Stimulated activated CD8-positive, alpha-beta memory T cell treated with anti-CD3 and anti-CD28 coated beads, Interleukin-7, amount 100 ng/mL, for 48 hours (primary cell): ENCODE data around the gene DUSP23.

Experiments
- DNase-seq, 2 donors: peaks; one replicate each; pipeline ENCODE4 v3.0.0-alpha.2; 2020; ENCODE audit warnings: low read depth in 1 of 2; ENCODE audit errors: extremely low read depth in 1 of 2

DUSP23 gene

DNA sequence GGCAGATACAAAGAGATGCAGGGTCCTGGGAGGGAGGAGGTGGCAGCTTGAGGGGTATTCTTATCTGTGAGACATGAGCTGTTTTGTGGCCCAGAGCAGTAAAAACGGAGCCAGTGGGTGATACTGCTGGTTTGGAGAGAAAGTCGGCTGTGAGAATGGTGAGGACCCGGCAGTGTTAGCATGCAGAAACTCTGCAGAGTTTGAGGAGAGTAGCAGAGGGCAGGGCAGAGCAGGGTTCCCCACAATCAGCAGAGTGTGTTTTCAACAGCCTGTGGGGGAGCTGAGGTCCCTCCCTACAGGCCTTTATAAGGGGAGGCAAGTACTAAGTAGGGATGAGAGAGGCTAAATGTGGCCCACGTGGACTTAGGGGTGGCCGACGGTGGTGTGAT, 46.3 kb downstream of the DUSP23 start:
- no peak for DNase-seq

DNA sequence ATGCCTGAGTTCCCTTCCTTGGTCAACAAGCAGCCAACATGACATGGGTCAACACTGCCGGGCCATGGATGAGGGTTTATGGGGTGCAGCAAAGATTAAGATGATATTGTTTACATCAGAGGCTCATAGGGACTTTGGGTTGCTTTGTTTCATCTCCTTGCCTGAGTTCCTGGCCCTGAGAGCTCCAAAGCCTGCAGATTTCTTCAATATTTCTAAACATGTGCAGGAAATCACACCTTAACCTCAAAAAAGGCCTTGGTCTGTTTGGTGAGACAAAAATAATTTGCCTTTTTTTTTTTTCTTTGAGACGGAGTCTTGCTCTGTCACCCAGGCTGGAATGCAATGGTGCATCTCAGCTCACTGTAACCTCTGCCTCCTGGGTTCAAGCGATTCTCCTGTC, 46.8 kb downstream of the DUSP23 start:
- DNase-seq, result no peak

- DNase-seq, result no peak
These were observed 47.4 kb downstream of the DUSP23 start for GRCh38 chr1:159828176-159828575.

- no peak for DNase-seq
These were observed 48.0 kb downstream of the DUSP23 start for GRCh38 chr1:159828581-159829272.

- no peak for DNase-seq
These were observed 48.5 kb downstream of the DUSP23 start for GRCh38 chr1:159829273-159829634.

DNA sequence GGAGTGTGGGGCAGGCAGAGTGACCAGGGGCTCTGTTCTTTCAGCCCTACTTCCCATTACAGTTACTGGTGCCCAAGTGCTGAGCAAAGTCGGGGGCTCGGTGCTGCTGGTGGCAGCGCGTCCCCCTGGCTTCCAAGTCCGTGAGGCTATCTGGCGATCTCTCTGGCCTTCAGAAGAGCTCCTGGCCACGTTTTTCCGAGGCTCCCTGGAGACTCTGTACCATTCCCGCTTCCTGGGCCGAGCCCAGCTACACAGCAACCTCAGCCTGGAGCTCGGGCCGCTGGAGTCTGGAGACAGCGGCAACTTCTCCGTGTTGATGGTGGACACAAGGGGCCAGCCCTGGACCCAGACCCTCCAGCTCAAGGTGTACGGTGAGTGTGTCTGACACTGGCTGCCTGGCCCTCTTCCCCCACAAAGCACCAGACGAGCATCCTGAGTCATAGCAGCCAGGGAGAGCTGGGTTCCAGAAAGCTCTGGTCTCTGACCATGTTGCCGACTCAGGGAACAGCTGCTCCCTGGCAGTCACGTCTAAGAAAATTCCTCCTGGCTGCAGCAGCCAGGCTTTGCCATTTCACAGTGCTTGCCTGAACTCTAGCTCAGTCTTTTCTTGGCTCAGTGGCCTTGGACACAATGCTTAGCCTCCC, 49.2 kb downstream of the DUSP23 start:
- DNase-seq, result no peak

- DNase-seq, result no peak
These were observed 50.0 kb downstream of the DUSP23 start for GRCh38 chr1:159830722-159831121.

- DNase-seq, result no peak
These were observed 50.8 kb downstream of the DUSP23 start for GRCh38 chr1:159831412-159832141.
